Ovary (tissue), 9 donors: ENCODE measurements around the gene CYB561A3. TPM values are rescaled to one million over a fixed set of nuclear protein-coding genes. Genes with fewer than 3 reads are reported as not detected.

Experiments used
- DNase-seq, 5 donors: peaks; one replicate each; pipeline ENCODE4 v3.0.0-alpha.2; 2019 to 2020
- H3K27ac ChIP-seq, 2 donors: fragments of 200-600 bp; one replicate each; pipeline versions ENCODE4 v1.5.1 to v1.8.0; 2019 to 2022
- H3K27me3 ChIP-seq: fragments of 200-600 bp; one replicate; pipeline ENCODE4 v1.8.0; 2022
- H3K36me3 ChIP-seq: fragments of 200-600 bp; sonication (generic); one replicate; pipeline ENCODE4 v1.5.1; 2019
- H3K4me1 ChIP-seq: one replicate; pipeline ENCODE4 v1.8.1; 2013; ENCODE audit warnings: mild to moderate bottlenecking, moderate library complexity; ENCODE audit not compliant: insufficient read depth
- H3K4me3 ChIP-seq: fragments of 200-600 bp; sonication (generic); one replicate; pipeline ENCODE4 v1.5.1; 2017
- H3K9me3 ChIP-seq, 2 donors: fragments of 200-600 bp in 1 of 2; sonication (generic) in 1 of 2; one replicate each; pipeline versions ENCODE4 v1.5.1 to v1.8.1; 2013 to 2019; ENCODE audit warnings: mild to moderate bottlenecking in 1 of 2, moderate library complexity in 1 of 2
- CTCF ChIP-seq, 3 donors: fragments of 450-650 bp in 2 of 3; fragments of 200-600 bp in 1 of 3; IDR thresholded peaks; one replicate each; pipeline versions ENCODE4 v1.5.1 to v1.8.0; 2016 to 2022; ENCODE audit warnings: antibody characterized with exemption in 3 of 3, mild to moderate bottlenecking in 1 of 3
- EP300 ChIP-seq: sonication (generic); formaldehyde crosslinking; IDR thresholded peaks from one replicate; pipeline ENCODE4 v1.6.1; 2017; ENCODE audit warnings: antibody characterized with exemption
- POLR2A ChIP-seq: fragments of 450-650 bp; IDR thresholded peaks from one replicate; pipeline ENCODE4 v1.6.1; 2017; ENCODE audit warnings: antibody characterized with exemption, mild to moderate bottlenecking, moderate library complexity
- WGBS, 3 donors: extraction: QIAGEN DNeasy Blood & Tissue Kit in 1 of 3; methylation state at CpG; one replicate each; pipeline versions ENCODE4 v1.1.5 to v1.1.7; 2013 to 2017; 5-methylcytosine and 5-hydroxymethylcytosine counted together
- intact Hi-C, 4 donors: fragments of 100-400 bp; cut with DNase I; formaldehyde crosslinking; loops; one replicate each; pipeline versions ENCODE4 v1.11.0 to v1.15.1; 2022 to 2023
- polyA plus RNA-seq, 2 donors: library from polyadenylated mRNA; stranded (reverse); fragments of 200-250 nt in 1 of 2; fragments of 350-450 nt in 1 of 2; fragmentation: Illumina TruSeq in 1 of 2; extraction: RNeasy Lipid Tissue Mini Kit (QIAGEN cat#74804) in 1 of 2; gene quantifications; one replicate each; pipeline ENCODE4 v1.2.3, GENCODE V29; 2013 to 2014
- total RNA-seq, 7 donors: library from RNA; depleted of rRNA in 2 of 7; stranded (reverse); fragments of >200 nt in 2 of 7; fragmentation: NEBNext Ultra II Directional in 3 of 7; extraction: Animal tissue kit (Norgen Biotek cat#: 25700) in 3 of 7; gene quantifications; one replicate each; pipeline versions ENCODE4 v1.1.0 to v1.2.4, GENCODE V29; 2016 to 2023
- donor health status: DM: no; HTN: no; CAD: no; lungs with moderate emphysema.
- donor health status: DM: no; HTN: no; CAD: no.
- donor health status: Bipolar disorder and iron deficiency.
- donor health status: DM: yes; HTN: yes; CAD: no.
- donor health status: DM: no; HTN: no; CAD: no.
- donor health status: DM: yes; HTN: yes; CAD: no.

The CYB561A3 gene
- total and polyA plus RNA-seq, 9 donors = 24.1 to 58.3 (median 44.1) TPM

GRCh38 chr11:61356706-61357105 is 5.0 kb downstream of the CYB561A3 start:
- no peak overlapping the region for H3K27ac ChIP-seq
- peaks cover 2% of the 10 kb centered on the region for H3K4me1 ChIP-seq
- no peaks in the 10 kb centered on the region for H3K9me3 ChIP-seq
- 84 to 95% (median 93%) methylated on average over 4 of the region's 4 CpGs for WGBS, 3 donors
- intact Hi-C loops = no loop called here
- no peak overlapping the region for H3K4me3 ChIP-seq
- DNase-seq = no peak
- no peaks in the 10 kb centered on the region for H3K27me3 ChIP-seq
- no peaks in the 10 kb centered on the region for H3K36me3 ChIP-seq
- TF ChIP-seq EP300 (no peak), POLR2A (no peak), CTCF (IDR thresholded peaks at IDR 0.05) (no peak)

GRCh38 chr11:61354208-61354607 is 7.5 kb downstream of the CYB561A3 start:
- Histone ChIP-seq H3K27ac (no peak overlapping the region), H3K36me3 (no peaks in the 10 kb centered on the region), H3K27me3 (no peaks in the 10 kb centered on the region), H3K9me3 (no peaks in the 10 kb centered on the region), H3K4me3 (no peak overlapping the region), H3K4me1 (peaks cover 2% of the 10 kb centered on the region)
- 72 to 77% (median 73%) methylated on average over 2 of the region's 2 CpGs for WGBS, 3 donors
- intact Hi-C loops = no loop called here
- no peak for TF ChIP-seq CTCF (IDR thresholded peaks at IDR 0.05)
- no peak for TF ChIP-seq EP300
- no peak for TF ChIP-seq POLR2A
- DNase-seq = no peak

GRCh38 chr11:61353131-61354067 is 8.3 kb downstream of the CYB561A3 start:
- 83 to 84% (median 84%) methylated on average over 15 of the region's 15 CpGs for WGBS, 3 donors
- H3K9me3 ChIP-seq = no peaks in the 10 kb centered on the region
- peaks cover 2% of the 10 kb centered on the region for H3K4me1 ChIP-seq
- intact Hi-C loops = no loop called here
- no peak overlapping the region for H3K27ac ChIP-seq
- no peak for DNase-seq
- H3K4me3 ChIP-seq = no peak overlapping the region
- no peaks in the 10 kb centered on the region for H3K27me3 ChIP-seq
- no peak for TF ChIP-seq EP300
- TF ChIP-seq POLR2A = no peak
- TF ChIP-seq CTCF (IDR thresholded peaks at IDR 0.05) = no peak
- no peaks in the 10 kb centered on the region for H3K36me3 ChIP-seq

- Histone ChIP-seq H3K4me1 (no peaks in the 10 kb centered on the region), H3K36me3 (no peaks in the 10 kb centered on the region), H3K9me3 (no peaks in the 10 kb centered on the region), H3K27me3 (no peaks in the 10 kb centered on the region), H3K4me3 (no peak overlapping the region), H3K27ac (no peak overlapping the region)
- peak in 1 of 5 donors; percentile 8 for DNase-seq
- TF ChIP-seq CTCF (IDR thresholded peaks at IDR 0.05) = no peak
- 82 to 85% (median 83%) methylated on average over 8 of the region's 8 CpGs for WGBS, 3 donors
- intact Hi-C loops = no loop called here
These were observed 9.6 kb downstream of the CYB561A3 start for GRCh38 chr11:61352038-61352437.
